Neural progenitor cell (in vitro differentiated cells): Measurements from ENCODE around the gene FBXL17.

Experiments used
- CTCF ChIP-seq: fragments of 200-600 bp; sonication (generic); IDR thresholded peaks from 2 replicates; pipeline ENCODE4 v1.5.1; 2017; ENCODE audit warnings: antibody characterized with exemption, mild to moderate bottlenecking
- EZH2phosphoT487 ChIP-seq: fragments of 200-600 bp; sonication (generic); IDR thresholded peaks from 2 replicates; pipeline ENCODE4 v1.6.1; 2017; ENCODE audit warnings: antibody characterized with exemption

DNA sequence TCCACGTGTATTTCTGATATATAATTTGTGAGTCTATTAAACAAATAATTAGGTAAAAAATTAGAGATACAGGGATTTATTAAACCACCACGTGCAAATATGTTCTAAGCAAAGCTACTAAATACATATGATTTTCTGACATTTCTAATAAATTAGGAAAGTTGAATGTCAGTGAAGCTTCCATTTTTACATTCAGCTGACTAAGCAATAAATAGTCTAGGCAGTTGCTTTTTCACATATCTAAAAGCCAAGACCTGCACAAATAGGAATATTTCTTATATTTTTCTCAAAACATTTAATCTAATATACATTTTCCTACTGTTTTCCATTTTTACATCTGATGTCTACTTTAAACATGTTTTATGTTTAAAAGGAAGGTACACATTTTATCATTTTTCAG is 388.6 kb downstream of the FBXL17 start:
- TF ChIP-seq CTCF, result no peak
- TF ChIP-seq EZH2phosphoT487, result no peak
